Neuronal stem cell (in vitro differentiated cells): ENCODE measurements around the gene PTPN20.

ENCODE experiments used
- DNase-seq: peaks from one replicate; pipeline ENCODE4 v3.0.0-alpha.2; 2013; ENCODE audit warnings: low spot score
- H2AFZ ChIP-seq: one replicate; pipeline ENCODE4 v1.6.1; 2013; ENCODE audit warnings: mild to moderate bottlenecking, low read length, inconsistent platforms
- H2AK5ac ChIP-seq: 2 replicates; pipeline ENCODE4 v1.6.1; 2013; ENCODE audit warnings: low read depth, mild to moderate bottlenecking, inconsistent platforms, low read length, moderate library complexity, mixed read lengths
- H2BK120ac ChIP-seq: 2 replicates; pipeline ENCODE4 v1.6.1; 2013; ENCODE audit warnings: low read depth, mild to moderate bottlenecking, inconsistent platforms, low read length, moderate library complexity, mixed read lengths
- H2BK12ac ChIP-seq: one replicate; pipeline ENCODE4 v1.6.1; 2013; ENCODE audit warnings: low read length, inconsistent platforms
- H2BK15ac ChIP-seq: 2 replicates; pipeline ENCODE4 v1.6.1; 2013; ENCODE audit warnings: mild to moderate bottlenecking, low read length, inconsistent platforms, mixed read lengths
- H2BK5ac ChIP-seq: one replicate; pipeline ENCODE4 v1.6.1; 2013; ENCODE audit warnings: inconsistent platforms, mild to moderate bottlenecking, low read length, moderate library complexity
- H3K14ac ChIP-seq: one replicate; pipeline ENCODE4 v1.6.1; 2013; ENCODE audit warnings: low read length, inconsistent platforms
- H3K18ac ChIP-seq: 2 replicates; pipeline ENCODE4 v1.6.1; 2013; ENCODE audit warnings: low read length, inconsistent platforms
- H3K23ac ChIP-seq: 2 replicates; pipeline ENCODE4 v1.6.1; 2013; ENCODE audit warnings: low read depth, mild to moderate bottlenecking, mixed read lengths, low read length, inconsistent platforms; ENCODE audit not compliant: poor library complexity
- H3K27ac ChIP-seq: replicated peaks from 3 replicates; pipeline ENCODE4 v1.5.1; 2013; ENCODE audit warnings: low read length, inconsistent platforms
- H3K27me3 ChIP-seq, 3 experiments: 2 replicates each; pipeline ENCODE4 v1.6.1; 2013; ENCODE audit warnings: low read length in 3 of 3, mild to moderate bottlenecking in 2 of 3, inconsistent platforms in 1 of 3, low read depth in 1 of 3, mixed read lengths in 1 of 3, moderate library complexity in 1 of 3; ENCODE audit not compliant: control insufficient read depth in 3 of 3, insufficient read depth in 3 of 3
- H3K36me3 ChIP-seq, 2 donors: replicated peaks in 1 of 2; 2 replicates each; pipeline ENCODE4 v1.6.1; 2013; ENCODE audit warnings: low read length in 2 of 2; ENCODE audit not compliant: control insufficient read depth in 2 of 2, insufficient read depth in 2 of 2
- H3K4ac ChIP-seq: 2 replicates; pipeline ENCODE4 v1.6.1; 2013; ENCODE audit warnings: inconsistent platforms, mild to moderate bottlenecking, low read length, moderate library complexity
- H3K4me1 ChIP-seq, 2 donors: 1 replicate in 1 of 2; 2 replicates in 1 of 2; pipeline ENCODE4 v1.6.1; 2013; ENCODE audit warnings: low read length in 2 of 2, low read depth in 1 of 2; ENCODE audit not compliant: control insufficient read depth in 2 of 2, insufficient read depth in 1 of 2
- H3K4me2 ChIP-seq: one replicate; pipeline ENCODE4 v1.6.1; 2013; ENCODE audit warnings: mild to moderate bottlenecking, low read length, inconsistent platforms; ENCODE audit not compliant: insufficient read depth, poor library complexity, severe bottlenecking
- H3K4me3 ChIP-seq, 2 donors: 2 replicates each; pipeline ENCODE4 v1.5.1; 2013; ENCODE audit warnings: low read length in 2 of 2, mild to moderate bottlenecking in 2 of 2, inconsistent platforms in 1 of 2, moderate library complexity in 1 of 2
- H3K79me1 ChIP-seq: one replicate; pipeline ENCODE4 v1.6.1; 2013; ENCODE audit warnings: low read depth, mild to moderate bottlenecking, inconsistent platforms, low read length, moderate library complexity
- H3K9ac ChIP-seq: one replicate; pipeline ENCODE4 v1.6.1; 2013; ENCODE audit warnings: mild to moderate bottlenecking, low read depth, low read length, inconsistent platforms; ENCODE audit not compliant: poor library complexity
- H3K9me3 ChIP-seq, 2 donors: replicated peaks in 1 of 2; 2 replicates each; pipeline versions ENCODE3 to v1.6.1; 2013; ENCODE audit warnings: low read length in 2 of 2, mild to moderate bottlenecking in 2 of 2, inconsistent platforms in 1 of 2, low read depth in 1 of 2, mixed read lengths in 1 of 2, moderate library complexity in 1 of 2; ENCODE audit not compliant: control insufficient read depth in 2 of 2, insufficient read depth in 1 of 2
- H4K8ac ChIP-seq: one replicate; pipeline ENCODE4 v1.6.1; 2013; ENCODE audit warnings: low read depth, mild to moderate bottlenecking, inconsistent platforms, low read length, moderate library complexity
- H4K91ac ChIP-seq: one replicate; pipeline ENCODE4 v1.6.1; 2013; ENCODE audit warnings: low read length, low read depth, mild to moderate bottlenecking, inconsistent platforms; ENCODE audit not compliant: poor library complexity
- WGBS, 2 donors: extraction: QIAGEN DNeasy Blood & Tissue Kit; methylation state at CpG; one replicate each; pipeline ENCODE4 v1.1.7; 2013; ENCODE audit warnings: missing lambda C conversion rate in 2 of 2, mixed read lengths in 1 of 2; ENCODE audit not compliant: insufficient read length in 2 of 2, insufficient replicate concordance in 1 of 2; ENCODE audit errors: extremely low coverage in 2 of 2; 5-methylcytosine and 5-hydroxymethylcytosine counted together

The PTPN20 gene

GRCh38 chr10:47029181-47030009 is 118.2 kb downstream of the PTPN20 start:
- H4K91ac ChIP-seq, result no peak overlapping the region
- no peak overlapping the region for H3K4me3 ChIP-seq
- no peak overlapping the region for H2BK120ac ChIP-seq
- whole genome bisulfite sequencing, 2 donors, result no CpG with 5 or more reads among the region's 13 CpGs
- H3K36me3 ChIP-seq, result no peaks in the 10 kb centered on the region
- H3K27me3 ChIP-seq, result no peaks in the 10 kb centered on the region
- no peak overlapping the region for H3K27ac ChIP-seq
- no peak overlapping the region for H2AK5ac ChIP-seq
- H2BK15ac ChIP-seq, result no peak overlapping the region
- H3K9ac ChIP-seq, result no peak overlapping the region
- no peak overlapping the region for H2AFZ ChIP-seq
- no peaks in the 10 kb centered on the region for H3K79me1 ChIP-seq
- no peak overlapping the region for H3K23ac ChIP-seq
- no peak overlapping the region for H4K8ac ChIP-seq
- no peak overlapping the region for H3K4me2 ChIP-seq
- H3K4ac ChIP-seq, result no peak overlapping the region
- peaks cover 0 to 1% of the 10 kb centered on the region in 2 donors for H3K4me1 ChIP-seq
- no peak overlapping the region for H2BK12ac ChIP-seq
- no peak for DNase-seq
- H3K14ac ChIP-seq, result no peak overlapping the region
- H3K18ac ChIP-seq, result no peak overlapping the region
- no peak overlapping the region for H2BK5ac ChIP-seq
- no peaks in the 10 kb centered on the region for H3K9me3 ChIP-seq

- no peak overlapping the region for H4K91ac ChIP-seq
- H3K4me3 ChIP-seq, result no peak overlapping the region
- no peak overlapping the region for H4K8ac ChIP-seq
- no peaks in the 10 kb centered on the region for H3K27me3 ChIP-seq
- no peak overlapping the region for H3K27ac ChIP-seq
- no peak overlapping the region for H2AK5ac ChIP-seq
- H3K9me3 ChIP-seq, result no peaks in the 10 kb centered on the region
- H3K23ac ChIP-seq, result no peak overlapping the region
- WGBS, 2 donors, result no CpG with 5 or more reads among the region's 10 CpGs
- H3K4me1 ChIP-seq, result no peaks in the 10 kb centered on the region
- peak overlapping the region; percentile 7 for H3K9ac ChIP-seq
- no peak overlapping the region for H3K18ac ChIP-seq
- no peak overlapping the region for H2AFZ ChIP-seq
- no peaks in the 10 kb centered on the region for H3K79me1 ChIP-seq
- H2BK120ac ChIP-seq, result no peak overlapping the region
- H2BK15ac ChIP-seq, result no peak overlapping the region
- no peak overlapping the region for H2BK5ac ChIP-seq
- H3K14ac ChIP-seq, result no peak overlapping the region
- DNase-seq, result no peak
- H3K4me2 ChIP-seq, result no peak overlapping the region
- no peaks in the 10 kb centered on the region for H3K36me3 ChIP-seq
- no peak overlapping the region for H2BK12ac ChIP-seq
- no peak overlapping the region for H3K4ac ChIP-seq
These were observed 119.0 kb downstream of the PTPN20 start for GRCh38 chr10:47030191-47030703.

GRCh38 chr10:47031211-47031900 is 120.1 kb downstream of the PTPN20 start:
- Histone ChIP-seq H3K4me3 (no peak overlapping the region), H4K91ac (no peak overlapping the region), H2AFZ (peak overlapping the region; percentile 34), H2BK120ac (no peak overlapping the region), H2BK15ac (no peak overlapping the region), H3K18ac (no peak overlapping the region), H3K27me3 (no peaks in the 10 kb centered on the region), H3K36me3 (no peaks in the 10 kb centered on the region), H3K9me3 (no peaks in the 10 kb centered on the region), H3K4me2 (no peak overlapping the region), H3K79me1 (no peaks in the 10 kb centered on the region), H3K9ac (no peak overlapping the region), H3K4me1 (no peaks in the 10 kb centered on the region), H3K23ac (no peak overlapping the region), H2AK5ac (no peak overlapping the region), H3K27ac (no peak overlapping the region), H3K14ac (no peak overlapping the region), H4K8ac (no peak overlapping the region), H2BK5ac (peak overlapping the region; percentile 40), H2BK12ac (no peak overlapping the region), H3K4ac (no peak overlapping the region)
- no peak for DNase-seq
- WGBS, 2 donors, result no CpG with 5 or more reads among the region's 7 CpGs

- H3K4me3 ChIP-seq, result peak overlapping the region in 1 of 2 donors; percentile 46
- WGBS, 2 donors, result no CpG with 5 or more reads among the region's 7 CpGs
- H3K4me2 ChIP-seq, result no peak overlapping the region
- no peak overlapping the region for H2BK12ac ChIP-seq
- H2AK5ac ChIP-seq, result peak overlapping the region; percentile 7
- no peak overlapping the region for H3K27ac ChIP-seq
- H3K9me3 ChIP-seq, result no peaks in the 10 kb centered on the region
- no peak overlapping the region for H3K9ac ChIP-seq
- peak overlapping the region; percentile 40 for H2BK5ac ChIP-seq
- DNase-seq, result no peak
- no peak overlapping the region for H3K14ac ChIP-seq
- no peaks in the 10 kb centered on the region for H3K36me3 ChIP-seq
- H2BK120ac ChIP-seq, result no peak overlapping the region
- no peak overlapping the region for H3K4ac ChIP-seq
- H3K23ac ChIP-seq, result no peak overlapping the region
- H3K27me3 ChIP-seq, result peaks cover 0 to 4% (median 0%) of the 10 kb centered on the region in 3 experiments
- no peaks in the 10 kb centered on the region for H3K4me1 ChIP-seq
- no peak overlapping the region for H3K18ac ChIP-seq
- H2BK15ac ChIP-seq, result no peak overlapping the region
- H2AFZ ChIP-seq, result no peak overlapping the region
- H4K91ac ChIP-seq, result no peak overlapping the region
- H4K8ac ChIP-seq, result no peak overlapping the region
- H3K79me1 ChIP-seq, result no peaks in the 10 kb centered on the region
These were observed 120.8 kb downstream of the PTPN20 start for GRCh38 chr10:47031901-47032465.
